Left ventricle myocardium inferior (tissue), 1 donor: ENCODE measurements around the gene SCN1B. TPM values are rescaled to one million over a fixed set of nuclear protein-coding genes. Genes with fewer than 3 reads are reported as not detected.
A peak's percentile ranks its signal among the peaks of the same experiment; 100 is the strongest.

Experiments
- DNase-seq: peaks from one replicate; pipeline ENCODE4 v3.0.0-alpha.2; 2020
- H3K27ac ChIP-seq: fragments of 200-600 bp; replicated peaks from 2 replicates; pipeline ENCODE4 v1.8.0; 2021
- H3K27me3 ChIP-seq: fragments of 200-600 bp; 2 replicates; pipeline ENCODE4 v1.8.0; 2021; ENCODE audit warnings: low read depth
- H3K36me3 ChIP-seq: fragments of 200-600 bp; 2 replicates; pipeline ENCODE4 v1.8.0; 2021
- H3K4me1 ChIP-seq: fragments of 200-600 bp; 2 replicates; pipeline ENCODE4 v1.8.0; 2021
- H3K4me3 ChIP-seq: fragments of 200-600 bp; 2 replicates; pipeline ENCODE4 v1.8.0; 2021; ENCODE audit warnings: mild to moderate bottlenecking, moderate library complexity
- H3K9me3 ChIP-seq: fragments of 200-600 bp; replicated peaks from 2 replicates; pipeline ENCODE4 v1.8.0; 2021
- CTCF ChIP-seq: fragments of 200-600 bp; IDR thresholded peaks from 2 replicates; pipeline ENCODE4 v1.8.0; 2021; ENCODE audit warnings: antibody characterized with exemption, mild to moderate bottlenecking, borderline replicate concordance
- intact Hi-C: fragments of 100-400 bp; cut with micrococcal nuclease; formaldehyde crosslinking; loops from one replicate; pipeline ENCODE4 v1.11.0; 2022
- total RNA-seq: library from RNA; stranded (reverse); fragmentation: NEBNext Ultra II Directional; extraction: Animal tissue kit (Norgen Biotek cat#: 25700); gene quantifications from one replicate; pipeline ENCODE4 v1.2.1, GENCODE V29; 2021
- donor health status: DM: no; HTN: yes; CAD: no; lungs with severe emphysema.

Gene SCN1B
- total RNA-seq, 1 donor from 2014 or later, result 52.8 TPM

- no peak for DNase-seq
- no peak overlapping the region for H3K27ac ChIP-seq
- peaks cover 14% of the 10 kb centered on the region for H3K36me3 ChIP-seq
- intact Hi-C loops, result no loop called here
- peaks cover 35% of the 10 kb centered on the region for H3K4me1 ChIP-seq
- no peak overlapping the region for H3K4me3 ChIP-seq
- no peaks in the 10 kb centered on the region for H3K9me3 ChIP-seq
- TF ChIP-seq CTCF, result no peak
- no peaks in the 10 kb centered on the region for H3K27me3 ChIP-seq
Observed at GRCh38 chr19:35033067-35034004, 3.1 kb downstream of the SCN1B start.

- Histone ChIP-seq H3K4me3 (no peak overlapping the region), H3K9me3 (no peaks in the 10 kb centered on the region), H3K27ac (no peak overlapping the region), H3K4me1 (peaks cover 42% of the 10 kb centered on the region), H3K27me3 (no peaks in the 10 kb centered on the region), H3K36me3 (peaks cover 14% of the 10 kb centered on the region)
- no peak for DNase-seq
- no peak for TF ChIP-seq CTCF
- intact Hi-C loops, result no loop called here
Observed at GRCh38 chr19:35034005-35034502, 3.8 kb downstream of the SCN1B start.

- Histone ChIP-seq H3K9me3 (no peaks in the 10 kb centered on the region), H3K36me3 (peaks cover 14% of the 10 kb centered on the region), H3K4me3 (no peak overlapping the region), H3K27me3 (no peaks in the 10 kb centered on the region), H3K27ac (no peak overlapping the region), H3K4me1 (peaks cover 47% of the 10 kb centered on the region)
- DNase-seq, result no peak
- intact Hi-C loops, result no loop called here
- TF ChIP-seq CTCF, result no peak
Observed at GRCh38 chr19:35034588-35035382, 4.5 kb downstream of the SCN1B start.

- Histone ChIP-seq H3K9me3 (no peaks in the 10 kb centered on the region), H3K4me3 (no peak overlapping the region), H3K36me3 (peaks cover 14% of the 10 kb centered on the region), H3K27ac (peak overlapping the region; percentile 89), H3K4me1 (peaks cover 64% of the 10 kb centered on the region), H3K27me3 (no peaks in the 10 kb centered on the region)
- intact Hi-C loops, result no loop called here
- DNase-seq, result no peak
- TF ChIP-seq CTCF, result no peak
Observed at GRCh38 chr19:35037716-35038622, 7.7 kb downstream of the SCN1B start.
